Measurements from ENCODE around the gene ASGR1. TPM values are rescaled to one million over a fixed set of nuclear protein-coding genes. Genes with fewer than 3 reads are reported as not detected.
"Not testable (repeated sequence)": the region's sequence is repeated elsewhere in the genome, so short reads cannot be mapped to it uniquely, and the experiment has no call there.

Gene ASGR1
- polyA plus RNA-seq, 4 donors, result 1.9 to 2.9 (median 2.7) TPM

GRCh38 chr17:7167832-7168231, 11.3 kb downstream of the ASGR1 start:
- Histone ChIP-seq H3K4me3 (ENCODE audit: low read depth in 1 of 3, low read length in 3 of 3) (no peak overlapping the region), H3K4me1 (ENCODE audit: control insufficient read depth in 3 of 3, insufficient read depth in 2 of 3, low read depth in 1 of 3, low read length in 2 of 3) (no peaks in the 10 kb centered on the region), H3K27me3 (ENCODE audit: control insufficient read depth in 3 of 3, insufficient read depth in 3 of 3, low read length in 3 of 3) (no peaks in the 10 kb centered on the region), H3K9me3 (ENCODE audit: control insufficient read depth in 2 of 2, insufficient read depth in 1 of 2, low read depth in 1 of 2, low read length in 1 of 2) (peaks cover 0 to 17% of the 10 kb centered on the region in 2 donors), H3K27ac (ENCODE audit: low read depth in 1 of 3, low read length in 2 of 3) (no peak overlapping the region), H3K36me3 (ENCODE audit: control insufficient read depth in 3 of 3, insufficient read depth in 2 of 3, low read depth in 1 of 3, low read length in 3 of 3) (no peaks in the 10 kb centered on the region)
- WGBS, 3 donors, result 31 to 51% (median 51%) methylated on average over 4 of the region's 4 CpGs
- FAIRE-seq (no peak), DNase-seq (peak in 1 of 2 donors; percentile 34)

GRCh38 chr17:7166873-7167272, 12.3 kb downstream of the ASGR1 start:
- DNase-seq (no peak), FAIRE-seq (no peak)
- H3K27ac ChIP-seq (ENCODE audit: low read depth in 1 of 3, low read length in 2 of 3), result no peak overlapping the region
- no peak overlapping the region for H3K4me3 ChIP-seq (ENCODE audit: low read depth in 1 of 3, low read length in 3 of 3)
- no peaks in the 10 kb centered on the region for H3K4me1 ChIP-seq (ENCODE audit: control insufficient read depth in 3 of 3, insufficient read depth in 2 of 3, low read depth in 1 of 3, low read length in 2 of 3)
- 76 to 88% (median 77%) methylated on average over 7 of the region's 7 CpGs for WGBS, 3 donors
- H3K27me3 ChIP-seq (ENCODE audit: control insufficient read depth in 3 of 3, insufficient read depth in 3 of 3, low read length in 3 of 3), result no peaks in the 10 kb centered on the region
- no peaks in the 10 kb centered on the region for H3K36me3 ChIP-seq (ENCODE audit: control insufficient read depth in 3 of 3, insufficient read depth in 2 of 3, low read depth in 1 of 3, low read length in 3 of 3)
- H3K9me3 ChIP-seq (ENCODE audit: control insufficient read depth in 2 of 2, insufficient read depth in 1 of 2, low read depth in 1 of 2, low read length in 1 of 2), result peaks cover 0 to 17% of the 10 kb centered on the region in 2 donors

DNA sequence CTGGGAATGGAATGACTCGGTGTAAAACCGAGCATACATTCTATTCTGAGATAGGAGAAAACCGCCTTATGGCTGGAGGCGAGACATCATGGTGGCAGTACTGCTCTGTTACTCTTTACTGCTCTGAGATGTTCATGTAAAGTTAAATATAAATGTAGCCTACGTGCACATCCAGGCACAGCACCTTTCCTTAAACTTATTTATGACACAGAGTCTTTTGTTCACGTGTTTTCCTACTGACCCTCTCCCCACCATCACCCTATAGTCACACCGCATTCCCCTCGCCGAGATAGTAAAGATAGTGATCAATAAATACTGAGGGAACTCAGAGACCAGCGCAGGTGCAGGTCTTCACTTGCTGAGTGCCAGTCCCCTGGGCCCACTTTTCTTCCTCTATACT, 19.6 kb downstream of the ASGR1 start:
- H3K4me1 ChIP-seq (ENCODE audit: control insufficient read depth in 3 of 3, insufficient read depth in 2 of 3, low read depth in 1 of 3, low read length in 2 of 3); H3K36me3 ChIP-seq (ENCODE audit: control insufficient read depth in 3 of 3, insufficient read depth in 2 of 3, low read depth in 1 of 3, low read length in 3 of 3); H3K27ac ChIP-seq (ENCODE audit: low read depth in 1 of 3, low read length in 2 of 3); H3K27me3 ChIP-seq (ENCODE audit: control insufficient read depth in 3 of 3, insufficient read depth in 3 of 3, low read length in 3 of 3); H3K4me3 ChIP-seq (ENCODE audit: low read depth in 1 of 3, low read length in 3 of 3); H3K9me3 ChIP-seq (ENCODE audit: control insufficient read depth in 2 of 2, insufficient read depth in 1 of 2, low read depth in 1 of 2, low read length in 1 of 2); DNase-seq; FAIRE-seq: not testable (repeated sequence)
- 63 to 67% (median 65%) methylated on average over 10 of the region's 10 CpGs for WGBS, 3 donors

DNA sequence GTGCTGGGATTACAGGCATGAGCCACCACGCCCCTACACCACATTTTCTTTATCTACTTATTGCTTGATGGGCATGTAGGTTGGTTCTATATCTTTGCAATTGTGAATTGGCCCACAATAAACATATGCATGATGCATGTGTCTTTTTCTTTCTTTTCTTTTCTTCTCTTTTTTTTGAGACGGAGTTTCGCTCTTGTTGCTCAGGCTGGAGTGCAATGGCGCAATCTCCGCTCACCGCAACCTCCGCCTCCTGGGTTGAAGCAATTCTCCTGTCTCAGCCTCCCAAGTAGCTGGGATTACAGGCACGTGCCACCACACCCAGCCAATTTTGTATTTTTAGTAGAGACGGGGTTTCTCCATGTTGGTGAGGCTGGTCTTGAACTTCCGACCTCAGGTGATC, 20.7 kb downstream of the ASGR1 start:
- not testable (repeated sequence) for H3K27ac ChIP-seq (ENCODE audit: low read depth in 1 of 3, low read length in 2 of 3); H3K36me3 ChIP-seq (ENCODE audit: control insufficient read depth in 3 of 3, insufficient read depth in 2 of 3, low read depth in 1 of 3, low read length in 3 of 3); H3K9me3 ChIP-seq (ENCODE audit: control insufficient read depth in 2 of 2, insufficient read depth in 1 of 2, low read depth in 1 of 2, low read length in 1 of 2); DNase-seq; H3K27me3 ChIP-seq (ENCODE audit: control insufficient read depth in 3 of 3, insufficient read depth in 3 of 3, low read length in 3 of 3); H3K4me3 ChIP-seq (ENCODE audit: low read depth in 1 of 3, low read length in 3 of 3); H3K4me1 ChIP-seq (ENCODE audit: control insufficient read depth in 3 of 3, insufficient read depth in 2 of 3, low read depth in 1 of 3, low read length in 2 of 3); FAIRE-seq
- WGBS, 3 donors, result 85 to 91% (median 85%) methylated on average over 10 of the region's 10 CpGs

GRCh38 chr17:7156342-7156940, 22.7 kb downstream of the ASGR1 start:
- DNase-seq (peak in 1 of 2 donors; percentile 61), FAIRE-seq (no peak)
- WGBS, 3 donors, result 55 to 64% (median 60%) methylated on average over 10 of the region's 10 CpGs
- H3K4me3 ChIP-seq (ENCODE audit: low read depth in 1 of 3, low read length in 3 of 3), result no peak overlapping the region
- H3K27me3 ChIP-seq (ENCODE audit: control insufficient read depth in 3 of 3, insufficient read depth in 3 of 3, low read length in 3 of 3), result peaks cover 0 to 1% (median 0%) of the 10 kb centered on the region in 3 donors
- no peaks in the 10 kb centered on the region for H3K4me1 ChIP-seq (ENCODE audit: control insufficient read depth in 3 of 3, insufficient read depth in 2 of 3, low read depth in 1 of 3, low read length in 2 of 3)
- no peaks in the 10 kb centered on the region for H3K36me3 ChIP-seq (ENCODE audit: control insufficient read depth in 3 of 3, insufficient read depth in 2 of 3, low read depth in 1 of 3, low read length in 3 of 3)
- H3K27ac ChIP-seq (ENCODE audit: low read depth in 1 of 3, low read length in 2 of 3), result no peak overlapping the region
- H3K9me3 ChIP-seq (ENCODE audit: control insufficient read depth in 2 of 2, insufficient read depth in 1 of 2, low read depth in 1 of 2, low read length in 1 of 2), result no peaks in the 10 kb centered on the region

- H3K36me3 ChIP-seq (ENCODE audit: control insufficient read depth in 3 of 3, insufficient read depth in 2 of 3, low read depth in 1 of 3, low read length in 3 of 3), result no peaks in the 10 kb centered on the region
- no peak overlapping the region for H3K27ac ChIP-seq (ENCODE audit: low read depth in 1 of 3, low read length in 2 of 3)
- H3K9me3 ChIP-seq (ENCODE audit: control insufficient read depth in 2 of 2, insufficient read depth in 1 of 2, low read depth in 1 of 2, low read length in 1 of 2), result no peaks in the 10 kb centered on the region
- no peaks in the 10 kb centered on the region for H3K27me3 ChIP-seq (ENCODE audit: control insufficient read depth in 3 of 3, insufficient read depth in 3 of 3, low read length in 3 of 3)
- no peaks in the 10 kb centered on the region for H3K4me1 ChIP-seq (ENCODE audit: control insufficient read depth in 3 of 3, insufficient read depth in 2 of 3, low read depth in 1 of 3, low read length in 2 of 3)
- WGBS, 3 donors, result 14 to 70% (median 27%) methylated on average over 3 of the region's 3 CpGs
- DNase-seq (peak in 1 of 2 donors; percentile 66), FAIRE-seq (no peak)
- H3K4me3 ChIP-seq (ENCODE audit: low read depth in 1 of 3, low read length in 3 of 3), result no peak overlapping the region
Observed at GRCh38 chr17:7147772-7148171, 31.4 kb downstream of the ASGR1 start.

GRCh38 chr17:7146115-7146514, 33.1 kb downstream of the ASGR1 start:
- H3K9me3 ChIP-seq (ENCODE audit: control insufficient read depth in 2 of 2, insufficient read depth in 1 of 2, low read depth in 1 of 2, low read length in 1 of 2), result no peaks in the 10 kb centered on the region
- H3K36me3 ChIP-seq (ENCODE audit: control insufficient read depth in 3 of 3, insufficient read depth in 2 of 3, low read depth in 1 of 3, low read length in 3 of 3), result no peaks in the 10 kb centered on the region
- no peak overlapping the region for H3K4me3 ChIP-seq (ENCODE audit: low read depth in 1 of 3, low read length in 3 of 3)
- H3K4me1 ChIP-seq (ENCODE audit: control insufficient read depth in 3 of 3, insufficient read depth in 2 of 3, low read depth in 1 of 3, low read length in 2 of 3), result peaks cover 0 to 8% (median 0%) of the 10 kb centered on the region in 3 donors
- H3K27ac ChIP-seq (ENCODE audit: low read depth in 1 of 3, low read length in 2 of 3), result no peak overlapping the region
- FAIRE-seq (no peak), DNase-seq (no peak)
- H3K27me3 ChIP-seq (ENCODE audit: control insufficient read depth in 3 of 3, insufficient read depth in 3 of 3, low read length in 3 of 3), result no peaks in the 10 kb centered on the region
- 60 to 93% (median 79%) methylated on average over 5 to 6 of the region's 6 CpGs for WGBS, 3 donors

DNA sequence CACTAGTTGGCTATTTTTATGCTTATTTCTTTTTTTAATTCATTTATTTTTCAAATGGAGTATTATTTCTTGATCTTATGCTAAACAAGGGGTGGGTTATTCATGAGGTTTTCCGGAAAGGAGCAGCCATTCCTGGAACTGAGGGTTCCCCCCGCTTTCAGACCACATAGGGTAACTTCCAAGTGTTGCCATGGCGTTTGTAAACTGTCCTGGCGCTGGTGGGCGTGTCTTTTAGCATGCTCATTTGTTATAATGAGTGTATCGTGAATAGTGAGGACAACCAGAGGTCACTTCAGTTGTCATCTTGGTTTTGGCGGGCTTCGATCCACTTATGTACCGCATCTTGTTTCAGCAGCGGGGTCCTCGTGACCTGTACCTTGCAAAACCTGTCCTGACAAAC, 35.0 kb downstream of the ASGR1 start:
- FAIRE-seq, result no peak
- DNase-seq, result no peak
- Histone ChIP-seq H3K4me3 (ENCODE audit: low read depth in 1 of 3, low read length in 3 of 3) (no peak overlapping the region), H3K27ac (ENCODE audit: low read depth in 1 of 3, low read length in 2 of 3) (no peak overlapping the region), H3K36me3 (ENCODE audit: control insufficient read depth in 3 of 3, insufficient read depth in 2 of 3, low read depth in 1 of 3, low read length in 3 of 3) (no peaks in the 10 kb centered on the region), H3K4me1 (ENCODE audit: control insufficient read depth in 3 of 3, insufficient read depth in 2 of 3, low read depth in 1 of 3, low read length in 2 of 3) (peaks cover 0 to 8% (median 0%) of the 10 kb centered on the region in 3 donors), H3K27me3 (ENCODE audit: control insufficient read depth in 3 of 3, insufficient read depth in 3 of 3, low read length in 3 of 3) (no peaks in the 10 kb centered on the region), H3K9me3 (ENCODE audit: control insufficient read depth in 2 of 2, insufficient read depth in 1 of 2, low read depth in 1 of 2, low read length in 1 of 2) (no peaks in the 10 kb centered on the region)
- 73 to 82% (median 82%) methylated on average over 11 of the region's 11 CpGs for WGBS, 3 donors

- FAIRE-seq (no peak), DNase-seq (peak; percentile 84 to 87)
- Histone ChIP-seq H3K4me3 (ENCODE audit: low read depth in 1 of 3, low read length in 3 of 3) (no peak overlapping the region), H3K4me1 (ENCODE audit: control insufficient read depth in 3 of 3, insufficient read depth in 2 of 3, low read depth in 1 of 3, low read length in 2 of 3) (peaks cover 0 to 8% (median 0%) of the 10 kb centered on the region in 3 donors), H3K27me3 (ENCODE audit: control insufficient read depth in 3 of 3, insufficient read depth in 3 of 3, low read length in 3 of 3) (peaks cover 0 to 8% (median 0%) of the 10 kb centered on the region in 3 donors), H3K36me3 (ENCODE audit: control insufficient read depth in 3 of 3, insufficient read depth in 2 of 3, low read depth in 1 of 3, low read length in 3 of 3) (no peaks in the 10 kb centered on the region), H3K27ac (ENCODE audit: low read depth in 1 of 3, low read length in 2 of 3) (no peak overlapping the region), H3K9me3 (ENCODE audit: control insufficient read depth in 2 of 2, insufficient read depth in 1 of 2, low read depth in 1 of 2, low read length in 1 of 2) (peaks cover 0 to 4% of the 10 kb centered on the region in 2 donors)
- WGBS, 3 donors, result 13 to 51% (median 27%) methylated on average over 10 of the region's 10 CpGs
Observed at GRCh38 chr17:7141824-7142223, 37.3 kb downstream of the ASGR1 start.
